ENCODE results near the gene GNB5.

The GNB5 gene

GRCh38 chr15:52162260-52162659, 28.9 kb downstream of the GNB5 start:
- no peak overlapping the region for H3K4me3 ChIP-seq (replicated peaks; ENCODE audit: low read depth, low read length)
- DNase-seq (ENCODE audit: extremely low read depth, low read depth): no peak
- no peak for TF ChIP-seq CTCF (IDR thresholded peaks at IDR 0.05; ENCODE audit: low read depth, low read length, missing control alignments)

- H3K4me3 ChIP-seq (replicated peaks; ENCODE audit: low read depth, low read length): no peak overlapping the region
- no peak for TF ChIP-seq CTCF (IDR thresholded peaks at IDR 0.05; ENCODE audit: low read depth, low read length, missing control alignments)
- DNase-seq (ENCODE audit: extremely low read depth, low read depth): no peak
Observed at GRCh38 chr15:52161406-52161966, 29.7 kb downstream of the GNB5 start.

GRCh38 chr15:52159645-52160044, 31.5 kb downstream of the GNB5 start:
- no peak for TF ChIP-seq CTCF (IDR thresholded peaks at IDR 0.05; ENCODE audit: low read depth, low read length, missing control alignments)
- no peak overlapping the region for H3K4me3 ChIP-seq (replicated peaks; ENCODE audit: low read depth, low read length)
- DNase-seq (ENCODE audit: extremely low read depth, low read depth): no peak

- DNase-seq (ENCODE audit: extremely low read depth, low read depth): no peak
- H3K4me3 ChIP-seq (replicated peaks; ENCODE audit: low read depth, low read length): no peak overlapping the region
- no peak for TF ChIP-seq CTCF (IDR thresholded peaks at IDR 0.05; ENCODE audit: low read depth, low read length, missing control alignments)
Observed at GRCh38 chr15:52158084-52158765, 33.0 kb downstream of the GNB5 start.

- DNase-seq (ENCODE audit: extremely low read depth, low read depth): no peak
- no peak for TF ChIP-seq CTCF (IDR thresholded peaks at IDR 0.05; ENCODE audit: low read depth, low read length, missing control alignments)
- no peak overlapping the region for H3K4me3 ChIP-seq (replicated peaks; ENCODE audit: low read depth, low read length)
Observed at GRCh38 chr15:52155878-52156277, 35.3 kb downstream of the GNB5 start.

- no peak for DNase-seq (ENCODE audit: extremely low read depth, low read depth)
- TF ChIP-seq CTCF (IDR thresholded peaks at IDR 0.05; ENCODE audit: low read depth, low read length, missing control alignments): no peak
- no peak overlapping the region for H3K4me3 ChIP-seq (replicated peaks; ENCODE audit: low read depth, low read length)
Observed at GRCh38 chr15:52154896-52155865, 36.0 kb downstream of the GNB5 start.
